ENCODE measurements around the gene SPATC1L.

The SPATC1L gene

DNA sequence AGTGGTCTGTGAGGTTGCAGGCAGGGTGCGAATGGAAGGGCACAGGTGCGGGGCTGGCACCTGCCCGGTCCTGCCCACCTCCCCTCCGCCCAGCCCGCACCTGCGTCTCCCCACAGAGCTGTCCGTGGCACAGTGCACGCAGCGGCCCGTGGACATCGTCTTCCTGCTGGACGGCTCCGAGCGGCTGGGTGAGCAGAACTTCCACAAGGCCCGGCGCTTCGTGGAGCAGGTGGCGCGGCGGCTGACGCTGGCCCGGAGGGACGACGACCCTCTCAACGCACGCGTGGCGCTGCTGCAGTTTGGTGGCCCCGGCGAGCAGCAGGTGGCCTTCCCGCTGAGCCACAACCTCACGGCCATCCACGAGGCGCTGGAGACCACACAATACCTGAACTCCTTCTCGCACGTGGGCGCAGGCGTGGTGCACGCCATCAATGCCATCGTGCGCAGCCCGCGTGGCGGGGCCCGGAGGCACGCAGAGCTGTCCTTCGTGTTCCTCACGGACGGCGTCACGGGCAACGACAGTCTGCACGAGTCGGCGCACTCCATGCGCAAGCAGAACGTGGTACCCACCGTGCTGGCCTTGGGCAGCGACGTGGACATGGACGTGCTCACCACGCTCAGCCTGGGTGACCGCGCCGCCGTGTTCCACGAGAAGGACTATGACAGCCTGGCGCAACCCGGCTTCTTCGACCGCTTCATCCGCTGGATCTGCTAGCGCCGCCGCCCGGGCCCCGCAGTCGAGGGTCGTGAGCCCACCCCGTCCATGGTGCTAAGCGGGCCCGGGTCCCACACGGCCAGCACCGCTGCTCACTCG is 52.2 kb downstream of the SPATC1L start:
- DNase-seq (ENCODE audit: low spot score): no peak

DNA sequence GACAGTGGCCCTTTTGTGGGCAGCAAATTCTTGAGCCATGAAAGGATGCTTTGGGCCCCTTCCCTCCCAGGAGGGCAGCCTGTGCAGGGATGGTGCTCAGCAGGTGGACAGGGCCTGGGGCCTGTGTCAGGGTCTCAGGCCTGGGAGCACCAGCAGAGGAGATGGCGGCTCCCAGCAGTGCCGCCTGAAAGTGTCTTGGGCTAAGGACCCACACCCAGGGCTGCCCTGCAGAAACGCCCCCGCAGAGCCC is 52.7 kb downstream of the SPATC1L start:
- no peak for DNase-seq (ENCODE audit: low spot score)

DNA sequence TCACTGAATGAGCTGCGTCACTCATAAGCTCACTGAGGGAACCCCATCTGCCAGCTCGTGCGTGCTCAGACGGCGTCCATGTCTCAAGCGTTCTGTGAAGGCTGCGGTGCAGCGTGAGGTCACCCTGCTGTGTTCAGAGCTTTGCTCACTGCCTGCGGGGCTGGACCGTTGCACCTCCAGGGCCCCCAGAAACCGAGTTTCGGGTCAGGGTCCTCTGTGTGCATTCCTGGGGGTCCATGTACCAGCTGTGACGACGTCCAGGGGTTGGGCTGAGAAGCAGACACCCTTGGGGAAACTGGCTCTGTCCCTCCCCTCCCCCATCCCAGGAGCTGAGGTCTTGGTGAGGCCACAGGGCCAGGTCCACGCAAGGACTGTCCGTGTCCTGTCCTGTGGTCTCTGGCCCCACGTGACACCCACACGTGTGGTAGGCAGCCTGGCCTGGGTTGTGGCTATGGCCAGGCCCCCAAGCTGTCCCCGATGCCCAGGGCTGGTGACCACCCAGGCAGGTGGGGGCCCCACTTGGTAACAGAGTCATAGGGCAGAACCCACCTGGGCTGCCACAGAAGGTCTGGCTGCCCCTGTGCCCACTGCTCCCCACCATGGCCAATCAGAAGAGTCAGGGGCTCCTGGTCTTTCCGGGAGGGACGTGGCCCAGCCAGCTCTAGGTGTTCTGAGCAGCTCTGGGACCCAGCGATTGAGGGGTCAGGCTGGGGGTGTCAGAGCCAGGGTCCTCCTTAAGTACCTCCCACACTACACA is 53.2 kb downstream of the SPATC1L start:
- DNase-seq (ENCODE audit: low spot score): no peak

DNA sequence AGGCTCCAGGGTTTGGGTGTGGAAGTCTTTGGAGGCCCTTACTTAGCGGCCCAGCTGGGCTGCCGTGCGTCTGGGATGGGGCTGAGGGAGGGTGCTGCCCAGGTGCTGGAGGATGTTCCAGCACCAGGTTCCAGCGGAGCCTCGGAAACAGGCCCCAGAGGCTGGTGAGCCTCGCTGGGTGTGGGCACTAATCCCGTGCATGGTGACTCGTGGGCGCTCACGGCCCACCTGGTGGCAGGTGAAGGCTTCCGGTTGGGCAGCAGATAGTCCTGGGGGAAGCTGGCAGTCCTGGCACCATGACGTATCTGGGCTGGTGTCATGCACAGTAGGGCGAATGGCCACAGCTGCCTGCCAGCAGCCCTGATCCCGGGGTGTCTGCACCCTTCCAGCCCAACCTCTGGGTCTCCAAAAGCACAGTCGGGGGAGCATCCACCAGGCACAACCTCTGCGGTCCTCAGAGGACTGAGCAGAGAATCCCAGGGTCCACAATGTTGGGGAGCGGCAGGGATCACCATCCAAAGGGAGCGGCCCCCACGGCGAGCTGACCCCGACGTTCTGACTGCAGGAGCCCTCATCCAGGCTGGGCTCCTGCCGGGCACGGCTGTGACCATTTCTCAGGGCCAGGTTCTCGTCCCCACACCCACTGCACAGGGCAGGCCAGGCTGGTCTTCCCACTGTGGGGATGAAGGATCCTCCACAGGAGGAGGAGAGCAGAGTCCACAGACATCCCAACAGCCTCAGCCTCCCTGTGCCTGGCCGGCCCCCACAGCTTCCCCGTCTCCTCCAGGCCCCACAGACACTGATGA is 54.2 kb downstream of the SPATC1L start:
- no peak for DNase-seq (ENCODE audit: low spot score)

DNA sequence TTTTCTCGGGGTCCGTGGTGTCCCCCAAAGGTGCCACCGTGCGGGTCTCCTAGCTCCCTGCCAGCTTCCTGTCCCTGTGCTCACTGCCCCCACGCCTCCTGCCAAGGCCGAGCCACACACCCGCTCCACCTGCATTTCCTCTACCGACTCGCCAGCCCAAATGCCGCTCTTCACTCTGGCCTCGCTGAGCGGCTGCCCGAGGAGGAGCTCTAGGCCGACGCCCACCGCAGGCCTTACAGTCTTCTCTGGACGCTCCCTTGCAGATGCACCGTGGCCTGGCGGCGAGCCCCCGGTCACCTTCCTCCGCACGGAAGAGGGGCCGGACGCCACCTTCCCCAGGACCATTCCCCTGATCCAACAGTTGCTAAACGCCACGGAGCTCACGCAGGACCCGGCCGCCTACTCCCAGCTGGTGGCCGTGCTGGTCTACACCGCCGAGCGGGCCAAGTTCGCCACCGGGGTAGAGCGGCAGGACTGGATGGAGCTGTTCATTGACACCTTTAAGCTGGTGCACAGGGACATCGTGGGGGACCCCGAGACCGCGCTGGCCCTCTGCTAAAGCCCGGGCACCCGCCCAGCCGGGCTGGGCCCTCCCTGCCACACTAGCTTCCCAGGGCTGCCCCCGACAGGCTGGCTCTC is 55.2 kb downstream of the SPATC1L start:
- no peak for DNase-seq (ENCODE audit: low spot score)

DNA sequence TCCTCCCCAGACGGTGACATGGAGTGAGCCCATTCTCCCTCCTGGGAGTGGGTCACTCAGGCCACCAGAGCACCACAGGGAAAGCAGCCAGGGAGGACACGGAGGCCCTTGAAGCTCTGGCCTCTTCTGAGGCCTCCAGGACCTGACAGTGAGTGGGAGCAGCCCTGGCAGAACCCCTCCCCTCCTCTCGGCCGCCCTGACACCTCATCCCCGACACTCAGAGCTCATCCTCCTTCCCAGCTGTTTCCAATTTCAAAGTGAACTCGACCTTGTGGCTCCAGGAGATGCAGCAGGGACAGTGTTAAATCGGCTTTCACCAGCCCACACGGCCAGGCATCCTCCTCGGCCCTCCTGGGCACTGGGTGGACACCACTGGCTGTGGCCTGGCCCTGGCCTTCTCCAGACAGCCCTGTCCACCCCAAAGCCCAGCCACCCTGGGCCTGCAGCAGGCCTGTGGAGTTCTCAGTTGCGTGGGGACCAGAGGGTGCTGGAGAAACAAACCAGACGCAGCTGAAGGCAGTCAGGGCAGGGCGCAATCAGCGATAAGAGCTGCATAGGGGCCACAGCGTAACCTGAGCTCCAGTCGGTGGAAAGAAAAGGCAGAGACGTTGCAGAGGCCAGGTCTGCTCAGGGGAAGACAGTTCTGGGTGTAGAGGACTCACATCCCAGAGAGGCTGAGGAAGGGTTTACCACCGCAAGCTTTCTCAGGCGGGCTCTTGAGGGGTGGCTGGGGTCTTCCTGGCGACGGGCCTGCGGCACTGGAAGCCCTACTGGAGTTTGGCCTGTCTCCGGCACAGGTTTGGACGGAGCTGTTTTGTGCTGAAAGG is 55.9 kb downstream of the SPATC1L start:
- no peak for DNase-seq (ENCODE audit: low spot score)

DNA sequence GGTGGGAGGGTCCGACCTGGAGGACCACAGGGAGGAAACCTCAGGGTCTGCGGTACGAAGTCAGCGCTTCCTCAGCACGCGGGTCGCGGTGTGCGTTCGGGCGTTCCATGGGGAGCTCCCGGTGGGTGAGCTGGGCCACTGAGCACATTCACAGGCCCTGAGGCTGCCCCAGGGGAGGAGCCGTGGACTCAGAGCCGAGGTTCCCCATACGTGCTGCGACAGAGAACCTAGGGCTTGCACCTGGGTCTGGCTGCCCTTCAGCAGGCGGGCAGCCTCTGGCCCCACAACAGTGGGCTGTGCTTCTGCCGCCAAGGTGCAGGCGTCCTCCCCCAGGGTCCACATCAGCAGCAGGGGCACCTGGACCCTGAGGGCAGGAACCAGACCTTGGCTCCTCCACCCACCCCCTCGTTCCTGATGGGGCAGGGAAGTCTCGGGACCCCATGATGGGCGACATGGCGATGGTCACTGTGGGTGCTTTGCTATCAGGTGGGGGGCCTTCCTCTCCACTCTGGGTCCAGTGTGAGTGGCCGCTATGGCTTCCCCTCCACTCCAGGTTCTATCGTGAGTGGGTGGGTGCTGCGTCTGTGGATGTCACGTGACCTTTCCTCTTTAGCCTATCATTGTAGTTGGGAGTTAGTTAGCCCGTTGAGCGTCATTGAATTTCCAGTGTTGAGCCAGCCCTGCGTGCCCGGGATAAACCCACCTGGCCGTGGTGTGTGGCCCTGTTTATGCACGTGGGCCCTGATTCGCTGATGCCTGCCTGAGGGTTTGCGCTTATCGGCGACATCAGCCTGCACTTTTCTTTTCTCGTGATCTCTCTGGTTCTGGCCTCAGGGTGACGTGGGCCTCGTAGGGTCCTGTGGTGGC is 56.8 kb downstream of the SPATC1L start:
- DNase-seq (ENCODE audit: low spot score): no peak

DNA sequence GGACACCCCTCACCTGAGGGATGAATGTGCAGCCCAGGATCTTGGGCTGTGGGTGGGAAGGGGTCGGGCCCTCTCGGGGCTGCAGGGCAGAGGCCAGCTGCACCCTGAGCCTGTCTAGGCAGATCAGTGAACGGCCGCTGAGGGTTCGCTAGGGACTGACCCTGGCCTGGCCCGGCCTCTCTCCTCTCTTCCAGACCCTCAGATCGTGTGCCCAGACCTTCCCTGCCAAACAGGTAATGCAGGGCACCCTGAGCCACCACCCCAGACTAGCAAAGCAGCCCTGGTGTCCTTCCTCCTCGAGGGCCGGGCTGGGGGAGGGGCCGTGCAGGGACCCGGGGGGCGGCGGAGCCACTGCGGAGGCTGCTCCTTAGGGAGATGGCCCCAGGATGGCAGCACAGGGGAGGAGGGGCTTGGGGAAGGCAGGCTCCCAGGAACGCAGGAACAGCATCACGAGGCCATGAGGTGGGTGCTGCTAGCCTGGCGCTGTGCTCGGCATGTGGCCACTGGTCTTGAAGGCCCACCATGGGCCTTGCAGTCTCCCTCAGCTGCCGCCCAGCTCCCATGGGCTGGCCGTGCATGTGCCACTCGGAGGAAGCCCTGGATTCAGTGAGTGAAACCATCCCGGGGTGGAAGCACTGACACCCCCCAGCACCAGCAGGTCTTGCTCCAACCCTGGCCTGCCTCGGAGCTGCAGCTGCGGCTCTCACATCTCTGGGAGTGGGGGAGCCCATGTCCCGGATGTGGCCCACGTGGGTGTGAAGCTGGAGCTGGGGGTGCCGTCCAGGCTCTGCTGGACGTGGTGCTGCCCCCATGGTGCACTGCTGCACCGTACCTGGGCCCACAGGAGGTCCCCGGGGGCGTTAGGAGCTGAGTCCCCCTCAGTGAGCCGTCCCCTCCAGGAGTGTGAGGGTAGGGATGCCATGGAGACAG is 57.7 kb downstream of the SPATC1L start:
- DNase-seq (ENCODE audit: low spot score): no peak

DNA sequence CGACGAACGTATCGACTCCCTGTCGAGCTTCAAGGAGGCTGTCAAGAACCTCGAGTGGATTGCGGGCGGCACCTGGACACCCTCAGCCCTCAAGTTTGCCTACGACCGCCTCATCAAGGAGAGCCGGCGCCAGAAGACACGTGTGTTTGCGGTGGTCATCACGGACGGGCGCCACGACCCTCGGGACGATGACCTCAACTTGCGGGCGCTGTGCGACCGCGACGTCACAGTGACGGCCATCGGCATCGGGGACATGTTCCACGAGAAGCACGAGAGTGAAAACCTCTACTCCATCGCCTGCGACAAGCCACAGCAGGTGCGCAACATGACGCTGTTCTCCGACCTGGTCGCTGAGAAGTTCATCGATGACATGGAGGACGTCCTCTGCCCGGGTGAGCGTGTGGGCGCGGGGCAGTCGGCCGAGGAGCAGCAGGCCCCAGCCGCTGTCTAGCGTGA is 58.4 kb downstream of the SPATC1L start:
- DNase-seq (ENCODE audit: low spot score): no peak

DNA sequence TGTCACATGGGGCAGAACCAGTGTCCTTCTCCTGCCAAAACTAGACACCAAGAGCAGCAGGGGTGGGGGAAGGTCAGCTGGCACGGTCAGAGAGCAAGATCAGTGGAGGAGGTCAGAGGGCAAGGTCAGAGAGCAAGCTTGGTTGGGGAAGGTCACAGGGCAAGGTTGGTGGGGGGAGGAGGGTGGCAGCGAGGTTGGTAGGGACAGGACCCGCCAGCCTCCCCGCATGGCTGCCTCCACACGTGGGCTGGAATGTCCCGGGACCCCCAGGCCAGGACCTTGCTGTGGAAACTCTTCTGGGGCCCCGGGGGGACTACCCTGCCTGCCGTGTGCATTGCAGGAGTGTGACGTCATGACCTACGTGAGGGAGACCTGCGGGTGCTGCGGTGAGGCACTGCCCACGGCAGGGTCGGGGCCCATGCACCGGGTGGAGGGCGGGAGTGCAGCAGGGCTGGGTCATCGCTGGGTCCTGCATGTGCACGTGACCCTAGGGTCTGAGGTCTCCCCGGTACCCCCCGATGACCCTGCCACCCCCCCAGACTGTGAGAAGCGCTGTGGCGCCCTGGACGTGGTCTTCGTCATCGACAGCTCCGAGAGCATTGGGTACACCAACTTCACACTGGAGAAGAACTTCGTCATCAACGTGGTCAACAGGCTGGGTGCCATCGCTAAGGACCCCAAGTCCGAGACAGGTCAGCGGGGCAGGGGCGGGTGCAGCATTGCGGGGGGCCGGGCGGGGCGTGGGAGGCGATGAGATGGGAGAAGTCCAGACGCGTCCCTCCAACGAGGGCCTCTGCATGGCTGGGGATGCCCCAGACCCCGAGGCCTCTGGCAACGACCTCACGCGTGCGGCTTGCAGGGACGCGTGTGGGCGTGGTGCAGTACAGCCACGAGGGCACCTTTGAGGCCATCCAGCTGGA is 59.1 kb downstream of the SPATC1L start:
- no peak for DNase-seq (ENCODE audit: low spot score)

DNA sequence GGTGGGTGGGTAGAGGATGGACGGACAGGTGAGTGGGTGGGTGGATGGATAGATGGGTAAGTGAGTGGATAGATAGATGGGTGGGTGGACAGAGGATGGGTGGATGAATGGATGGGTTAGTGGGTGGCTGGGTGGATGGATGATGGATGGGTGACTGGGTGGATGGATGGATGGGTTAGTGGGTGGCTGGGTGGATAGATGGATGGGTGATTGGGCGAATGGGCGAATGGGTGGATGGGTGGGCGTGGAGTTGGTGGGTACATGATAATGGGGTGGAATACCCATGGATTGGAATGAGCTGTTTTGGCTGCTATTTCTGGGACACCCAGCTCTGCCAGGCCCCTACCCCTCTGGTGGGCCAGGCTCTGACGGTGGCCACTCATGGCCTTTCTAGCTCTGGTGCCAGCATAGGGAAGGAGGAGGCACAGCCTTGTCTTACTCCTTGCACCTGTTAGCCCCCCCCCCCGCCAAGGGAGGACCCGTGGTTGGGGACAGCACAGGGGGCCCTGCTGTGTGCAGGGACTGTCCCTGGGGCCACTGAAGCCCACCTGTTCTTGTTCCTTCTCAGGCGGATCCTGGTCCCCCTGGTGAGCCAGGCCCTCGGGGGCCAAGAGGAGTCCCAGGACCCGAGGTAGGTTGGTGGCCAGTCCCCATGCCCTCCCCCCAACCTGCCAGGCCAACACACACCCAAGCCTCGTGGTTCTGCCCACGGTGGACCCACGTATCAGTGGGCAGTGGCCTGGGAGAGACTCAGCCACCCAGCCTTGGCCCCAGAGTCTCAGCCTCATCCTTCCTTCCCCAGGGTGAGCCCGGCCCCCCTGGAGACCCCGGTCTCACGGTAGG is 60.0 kb downstream of the SPATC1L start:
- DNase-seq (ENCODE audit: low spot score): no peak

DNA sequence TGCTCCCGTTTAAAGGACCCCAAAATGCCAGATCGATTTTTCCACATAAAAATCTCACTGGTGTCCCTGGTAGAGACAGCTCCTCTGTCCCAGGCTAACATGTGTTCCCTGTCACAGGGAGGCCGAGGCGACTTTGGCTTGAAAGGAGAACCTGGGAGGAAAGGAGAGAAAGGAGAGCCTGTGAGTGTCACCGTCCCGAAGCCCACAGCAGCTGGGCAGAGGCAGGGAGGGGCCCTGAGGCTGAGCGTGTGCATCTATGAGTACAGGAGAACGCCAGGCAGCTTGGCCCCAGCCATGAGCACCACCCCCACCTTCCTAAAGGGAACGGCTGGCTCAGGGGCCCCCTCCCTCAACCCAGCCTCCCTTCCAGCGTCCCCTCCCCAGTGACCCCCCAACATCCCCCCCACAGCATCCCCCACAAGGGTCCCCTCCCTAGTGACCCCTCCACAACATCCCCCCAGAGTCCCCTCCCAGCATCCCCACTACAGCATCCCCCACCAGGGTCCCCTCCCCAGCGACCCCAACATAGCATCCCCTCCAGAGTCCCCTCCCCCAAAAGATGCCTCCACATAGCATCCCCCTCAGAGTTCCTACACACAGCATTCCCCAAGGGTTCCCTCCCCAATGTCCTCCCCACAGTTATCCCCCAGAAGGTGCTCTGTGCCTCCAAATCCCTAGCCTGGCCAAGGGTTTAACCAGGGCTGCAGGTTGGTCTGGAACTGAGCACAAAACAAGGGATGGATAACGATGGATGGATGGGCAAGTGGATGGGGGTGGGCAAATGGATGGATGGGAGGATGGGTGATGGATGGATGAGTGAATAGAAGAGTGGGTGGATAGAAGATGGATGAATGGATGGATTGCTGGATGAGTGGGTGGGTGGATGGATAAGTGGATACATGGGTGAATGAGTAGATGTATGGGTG is 61.2 kb downstream of the SPATC1L start:
- no peak for DNase-seq (ENCODE audit: low spot score)

DNA sequence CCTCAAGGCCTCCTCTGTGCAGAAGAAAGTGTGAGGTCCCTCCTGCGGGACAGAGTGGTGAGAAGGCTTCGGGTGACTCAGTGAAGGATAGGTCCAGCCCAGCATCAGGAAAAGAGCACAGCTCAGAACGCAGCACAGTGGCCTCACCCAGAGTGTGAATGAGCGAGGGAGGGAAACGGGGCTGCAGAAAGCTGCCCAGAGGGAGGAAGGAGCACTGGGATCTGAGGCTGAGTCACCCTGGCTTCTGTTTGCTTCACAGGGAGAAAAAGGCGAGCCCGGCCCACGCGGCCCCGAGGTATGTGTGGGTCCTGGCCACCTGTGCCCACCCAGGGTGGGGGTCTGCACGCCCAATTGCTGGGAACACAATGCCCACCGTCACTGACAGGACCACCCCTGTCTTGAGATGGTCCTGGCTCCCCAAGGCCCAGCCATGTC is 62.0 kb downstream of the SPATC1L start:
- no peak for DNase-seq (ENCODE audit: low spot score)

DNA sequence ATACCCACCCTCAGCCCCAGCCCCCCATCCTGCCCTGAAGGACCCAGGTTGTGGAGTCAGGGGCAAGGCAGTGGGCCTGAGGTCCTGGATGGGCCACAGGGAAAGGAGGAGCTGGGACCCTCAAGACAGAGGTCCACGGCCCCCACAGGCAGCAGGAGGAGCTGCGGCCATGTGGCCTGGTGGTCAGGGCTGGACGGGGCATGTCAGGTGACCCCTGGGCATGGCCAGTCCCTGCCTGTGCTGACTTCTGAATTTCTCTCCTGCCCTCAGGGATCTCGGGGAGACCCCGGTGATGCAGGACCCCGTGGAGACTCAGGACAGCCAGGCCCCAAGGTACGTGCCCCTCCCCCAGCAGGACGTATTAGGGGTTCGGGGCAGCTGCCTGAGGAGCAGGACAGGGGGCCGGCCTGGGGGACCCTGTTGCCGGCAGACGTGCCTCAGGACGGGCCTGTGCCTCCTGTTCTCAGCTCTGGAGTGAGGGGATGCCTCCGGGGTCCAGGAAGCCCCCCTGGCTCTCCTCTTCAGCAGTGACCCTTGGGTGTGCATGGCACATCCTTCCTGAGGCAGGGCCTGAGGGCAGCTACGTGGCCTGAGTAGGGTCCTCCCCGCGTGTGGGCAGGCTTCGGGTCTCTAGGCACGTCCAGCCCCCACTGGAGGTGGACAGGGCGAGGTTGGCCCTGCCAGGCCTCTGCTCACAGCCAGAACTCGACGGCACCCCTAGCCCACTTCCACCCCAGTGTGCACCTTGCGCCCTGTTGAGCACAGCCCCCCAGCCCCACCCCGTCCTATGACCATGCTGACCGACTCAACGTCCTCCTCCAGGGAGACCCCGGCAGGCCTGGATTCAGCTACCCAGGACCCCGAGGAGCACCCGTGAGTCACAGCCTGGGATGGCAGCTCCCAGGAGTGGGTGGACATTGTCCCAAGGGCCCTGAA is 62.7 kb downstream of the SPATC1L start:
- no peak for DNase-seq (ENCODE audit: low spot score)
